ENCODE measurements around the gene MAPK11.

The MAPK11 gene

DNA sequence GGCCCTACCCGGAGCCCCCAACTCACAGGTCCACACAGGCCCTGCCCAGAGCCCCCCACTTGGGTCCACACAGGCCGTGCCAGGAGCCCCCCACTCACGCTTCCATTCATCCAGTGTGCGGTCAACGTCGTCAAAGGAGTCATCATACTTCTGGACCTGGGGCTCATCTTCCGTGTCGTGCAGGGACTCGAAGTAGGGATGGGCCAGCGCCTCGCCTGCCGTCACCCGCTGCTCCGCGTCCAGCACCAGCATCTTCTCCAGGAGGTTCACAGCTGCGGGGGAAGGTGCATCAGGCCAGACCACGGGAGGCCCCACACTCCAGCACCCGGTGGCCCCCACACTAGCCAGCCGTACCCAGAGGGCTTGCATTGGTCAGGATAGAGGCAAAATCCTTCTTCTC, 15.1 kb downstream of the MAPK11 start:
- TF ChIP-seq, protein P1, sequence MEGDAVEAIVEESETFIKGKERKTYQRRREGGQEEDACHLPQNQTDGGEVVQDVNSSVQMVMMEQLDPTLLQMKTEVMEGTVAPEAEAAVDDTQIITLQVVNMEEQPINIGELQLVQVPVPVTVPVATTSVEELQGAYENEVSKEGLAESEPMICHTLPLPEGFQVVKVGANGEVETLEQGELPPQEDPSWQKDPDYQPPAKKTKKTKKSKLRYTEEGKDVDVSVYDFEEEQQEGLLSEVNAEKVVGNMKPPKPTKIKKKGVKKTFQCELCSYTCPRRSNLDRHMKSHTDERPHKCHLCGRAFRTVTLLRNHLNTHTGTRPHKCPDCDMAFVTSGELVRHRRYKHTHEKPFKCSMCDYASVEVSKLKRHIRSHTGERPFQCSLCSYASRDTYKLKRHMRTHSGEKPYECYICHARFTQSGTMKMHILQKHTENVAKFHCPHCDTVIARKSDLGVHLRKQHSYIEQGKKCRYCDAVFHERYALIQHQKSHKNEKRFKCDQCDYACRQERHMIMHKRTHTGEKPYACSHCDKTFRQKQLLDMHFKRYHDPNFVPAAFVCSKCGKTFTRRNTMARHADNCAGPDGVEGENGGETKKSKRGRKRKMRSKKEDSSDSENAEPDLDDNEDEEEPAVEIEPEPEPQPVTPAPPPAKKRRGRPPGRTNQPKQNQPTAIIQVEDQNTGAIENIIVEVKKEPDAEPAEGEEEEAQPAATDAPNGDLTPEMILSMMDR (IDR thresholded peaks at IDR 0.05; ENCODE audit: insufficient read depth, missing control alignments) = no peak
- DNase-seq (ENCODE audit: insufficient read length, low spot score) (no peak), FAIRE-seq (no peak)

DNA sequence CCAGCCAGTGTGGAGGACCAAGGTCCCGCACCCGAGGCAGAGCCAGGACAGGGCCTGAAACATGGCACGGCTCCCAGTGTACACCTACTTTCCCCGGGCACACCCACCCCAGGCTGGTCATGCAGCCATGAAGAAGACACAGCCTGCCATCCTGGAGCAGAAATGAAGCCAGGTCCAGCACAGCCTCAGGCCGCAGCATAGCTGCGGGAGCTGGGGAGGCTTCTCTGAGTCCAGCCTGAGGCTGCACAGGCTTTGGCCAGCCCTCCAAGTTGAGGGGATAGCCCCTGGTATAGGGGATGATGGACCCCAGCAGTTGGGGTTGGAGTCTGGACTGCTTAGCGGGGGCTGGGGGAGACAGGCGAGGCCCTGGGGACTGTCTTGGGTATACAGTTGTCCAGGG, 16.2 kb downstream of the MAPK11 start:
- DNase-seq (ENCODE audit: insufficient read length, low spot score) = no peak
- TF ChIP-seq, protein P1 (IDR thresholded peaks at IDR 0.05; ENCODE audit: insufficient read depth, missing control alignments) = no peak
- no peak for FAIRE-seq

- TF ChIP-seq, protein P1 (IDR thresholded peaks at IDR 0.05; ENCODE audit: insufficient read depth, missing control alignments) = no peak
- DNase-seq (ENCODE audit: insufficient read length, low spot score) (no peak), FAIRE-seq (no peak)
Measured at GRCh38 chr22:50253046-50253915, 16.9 kb downstream of the MAPK11 start.

GRCh38 chr22:50252082-50253045, 17.8 kb downstream of the MAPK11 start:
- DNase-seq (ENCODE audit: insufficient read length, low spot score) (no peak), FAIRE-seq (no peak)
- TF ChIP-seq, protein P1 (IDR thresholded peaks at IDR 0.05; ENCODE audit: insufficient read depth, missing control alignments) = peak; percentile 62

DNA sequence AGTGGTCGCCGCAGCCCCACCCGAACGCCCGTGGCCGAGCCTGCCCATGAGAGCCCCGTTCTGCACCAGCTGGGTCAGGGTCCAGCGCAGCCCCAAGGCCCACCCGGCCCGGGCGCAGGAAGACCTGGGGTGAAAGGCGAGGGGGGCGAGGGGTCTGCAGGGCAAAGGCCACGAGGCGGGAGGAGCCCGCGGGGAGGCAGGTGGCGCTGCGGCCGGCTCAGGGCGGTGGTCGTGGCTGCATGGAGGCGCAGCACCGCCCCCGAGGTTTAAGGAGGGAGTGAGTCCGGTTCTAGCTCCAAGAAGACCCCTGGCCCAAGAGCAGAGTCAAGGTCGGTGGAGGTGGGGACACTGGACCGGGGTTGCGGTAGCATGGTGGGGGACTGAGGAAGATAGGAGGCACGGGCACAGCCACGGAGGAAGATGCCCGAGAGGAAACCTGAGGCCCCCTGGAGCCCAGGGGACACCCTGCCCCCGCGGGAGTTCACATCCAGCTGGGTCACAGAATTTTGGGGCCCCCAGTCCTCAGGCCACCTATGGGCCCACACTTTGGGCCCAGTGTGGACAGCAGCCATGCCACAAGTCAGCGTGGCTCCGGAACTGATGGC, 18.6 kb downstream of the MAPK11 start:
- TF ChIP-seq, protein P1 (IDR thresholded peaks at IDR 0.05; ENCODE audit: insufficient read depth, missing control alignments) = no peak
- FAIRE-seq (no peak), DNase-seq (ENCODE audit: insufficient read length, low spot score) (no peak)

GRCh38 chr22:50250555-50251476, 19.4 kb downstream of the MAPK11 start, which contains the start of gene HDAC10:
Gene HDAC10 (minus strand): TSS chr22:50251265. CDS start chr22:50251032, 233 bp downstream.
- TF ChIP-seq, protein P1 (IDR thresholded peaks at IDR 0.05; ENCODE audit: insufficient read depth, missing control alignments) = no peak
- no peak for FAIRE-seq
- DNase-seq (ENCODE audit: insufficient read length, low spot score) = no peak
